Activated T-cell treated with anti-CD3 and anti-CD28 coated beads, Interleukin-2, amount 50 U/mL, for 4 hours (primary cell): ENCODE results near the gene CBLN2. TPM values are rescaled to one million over a fixed set of nuclear protein-coding genes. Genes with fewer than 3 reads are reported as not detected.

Experiments used
- ATAC-seq, 2 donors: fragments of 200-7000 bp; cut with Tn5 transposase; one replicate each; pipeline ENCODE4 v1.10.0; 2021
- DNase-seq: peaks from one replicate; pipeline ENCODE4 v3.0.0-alpha.2; 2020
- H3K27me3 Mint-ChIP-seq: one replicate; pipeline ENCODE4 v1.8.0; 2021; ENCODE audit warnings: low read depth, mixed read lengths
- H3K36me3 Mint-ChIP-seq: one replicate; pipeline ENCODE4 v1.8.0; 2022; ENCODE audit warnings: mixed read lengths; ENCODE audit not compliant: insufficient read depth
- H3K4me1 Mint-ChIP-seq: one replicate; pipeline ENCODE4 v1.8.0; 2021; ENCODE audit warnings: low read depth, mixed read lengths
- H3K4me3 Mint-ChIP-seq: one replicate; pipeline ENCODE4 v1.8.0; 2021; ENCODE audit warnings: mild to moderate bottlenecking, moderate library complexity, mixed read lengths
- H3K9me3 Mint-ChIP-seq: one replicate; pipeline ENCODE4 v1.8.0; 2021; ENCODE audit warnings: mixed read lengths
- total RNA-seq, 3 donors: library from RNA; stranded (reverse); gene quantifications; one replicate each; pipeline ENCODE4 v1.2.1, GENCODE V29; 2021

Gene CBLN2
- total RNA-seq, 3 donors from 2014 or later: not detected

DNA sequence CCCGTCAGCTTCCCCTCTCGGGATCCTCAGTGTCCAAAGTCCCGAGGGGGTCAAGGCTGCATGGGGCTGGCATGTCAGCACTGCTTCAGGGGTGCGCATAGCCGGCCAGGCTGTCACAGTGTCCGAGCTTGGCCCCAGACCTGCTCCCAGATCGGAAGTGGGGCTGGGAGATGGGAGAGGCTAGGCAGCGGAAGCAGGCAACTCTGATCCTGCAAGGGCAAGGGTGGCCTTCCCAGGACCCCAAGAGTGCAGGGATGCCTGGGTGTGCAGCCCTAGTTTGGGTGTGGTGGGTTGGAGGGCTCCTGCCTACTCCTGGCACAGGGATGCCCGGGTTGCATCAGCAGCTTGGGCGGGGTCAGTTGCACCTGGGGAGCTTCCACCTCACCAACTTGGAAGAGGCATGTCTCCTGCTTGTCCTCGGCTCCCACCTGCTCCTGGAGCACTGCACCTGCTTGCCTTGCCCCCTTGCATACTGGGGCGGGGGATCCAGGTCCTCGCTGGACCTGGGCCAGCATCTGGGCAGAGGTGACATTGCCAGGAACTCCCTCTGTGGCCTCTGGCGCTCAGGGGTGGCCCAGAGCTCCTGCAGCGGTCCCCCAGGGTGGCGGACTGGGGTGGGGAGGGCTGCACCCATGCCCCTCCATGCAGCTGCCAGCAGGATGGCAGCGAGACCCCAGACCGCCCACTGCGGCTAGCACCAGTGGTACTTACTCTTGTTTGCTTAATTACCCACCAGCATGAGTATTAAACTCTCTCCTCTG, 41.3 kb downstream of the CBLN2 start:
- ATAC-seq (no peak), DNase-seq (no peak)
- Mint-ChIP-seq H3K36me3 (no peaks in the 10 kb centered on the region), H3K4me3 (no peak overlapping the region), H3K9me3 (no peaks in the 10 kb centered on the region), H3K4me1 (no peaks in the 10 kb centered on the region), H3K27me3 (no peaks in the 10 kb centered on the region)

DNA sequence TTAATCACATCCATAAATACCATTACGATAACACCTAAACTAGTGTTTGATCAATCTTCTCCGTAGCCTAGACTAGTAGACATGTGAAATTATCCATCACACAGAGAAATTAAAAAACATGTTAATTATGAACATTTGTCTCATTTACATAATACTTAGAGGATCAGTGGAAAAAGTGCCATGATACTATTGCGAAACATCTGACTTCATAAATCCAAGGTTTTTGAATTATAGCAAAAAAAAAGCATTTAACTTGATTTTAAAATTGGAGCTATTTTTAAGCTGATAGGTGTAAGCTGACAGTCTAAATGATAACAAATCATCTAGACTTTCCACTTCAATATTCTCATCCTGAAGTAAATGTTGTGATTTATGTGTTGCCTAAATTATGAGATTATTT, 51.6 kb downstream of the CBLN2 start:
- Mint-ChIP-seq H3K27me3 (no peaks in the 10 kb centered on the region), H3K4me3 (no peak overlapping the region), H3K36me3 (no peaks in the 10 kb centered on the region), H3K4me1 (no peaks in the 10 kb centered on the region), H3K9me3 (no peaks in the 10 kb centered on the region)
- ATAC-seq: no peak
- no peak for DNase-seq
